Gastrocnemius medialis (tissue), 4 donors: ENCODE results near the gene ZNF814. TPM values are rescaled to one million over a fixed set of nuclear protein-coding genes. Genes with fewer than 3 reads are reported as not detected.

ENCODE experiments used
- ATAC-seq, 2 donors: fragments of 150-250 bp; one replicate each; pipeline ENCODE4 v1.9.1; 2016
- DNase-seq, 2 donors: peaks; one replicate each; pipeline ENCODE4 v3.0.0-alpha.2; 2019
- H3K27ac ChIP-seq, 4 donors: fragments of 200-600 bp; sonication (generic); 1 replicate in 1 of 4; 2 replicates in 3 of 4; pipeline ENCODE4 v1.5.1; 2016 to 2018; ENCODE audit warnings: mild to moderate bottlenecking in 2 of 4, moderate library complexity in 1 of 4
- H3K27me3 ChIP-seq, 3 donors: fragments of 200-600 bp; sonication (generic) in 2 of 3; 1 replicate in 1 of 3; 2 replicates in 2 of 3; pipeline versions ENCODE4 v1.5.1 to v1.6.0; 2016 to 2019; ENCODE audit warnings: mild to moderate bottlenecking in 1 of 3, moderate library complexity in 1 of 3
- H3K36me3 ChIP-seq, 2 donors: fragments of 200-600 bp; sonication (generic) in 1 of 2; one replicate each; pipeline ENCODE4 v1.5.1; 2017 to 2018
- H3K4me1 ChIP-seq, 2 donors: fragments of 200-600 bp; sonication (generic) in 1 of 2; one replicate each; pipeline ENCODE4 v1.5.1; 2016 to 2017; ENCODE audit warnings: mild to moderate bottlenecking in 2 of 2
- H3K4me3 ChIP-seq, 4 donors: fragments of 200-600 bp; sonication (generic) in 3 of 4; 1 replicate in 1 of 4; 2 replicates in 3 of 4; pipeline ENCODE4 v1.5.1; 2016 to 2019; ENCODE audit warnings: mild to moderate bottlenecking in 2 of 4
- H3K9me3 ChIP-seq, 3 donors: fragments of 200-600 bp; sonication (generic) in 2 of 3; 1 replicate in 1 of 3; 2 replicates in 2 of 3; pipeline ENCODE4 v1.5.1; 2016 to 2019
- CTCF ChIP-seq, 5 experiments: fragments of 450-650 bp in 3 of 5; fragments of 200-600 bp in 2 of 5; sonication (generic) in 2 of 5; IDR thresholded peaks in 4 of 5; conservative IDR thresholded peaks in 1 of 5; 1 replicate in 4 of 5; 2 replicates in 1 of 5; pipeline ENCODE4 v1.5.1; 2016 to 2019; ENCODE audit warnings: antibody characterized with exemption in 5 of 5, mild to moderate bottlenecking in 3 of 5, moderate library complexity in 3 of 5
- POLR2A ChIP-seq, 2 donors: fragments of 450-650 bp; IDR thresholded peaks; one replicate each; pipeline ENCODE4 v1.6.1; 2017; ENCODE audit warnings: antibody characterized with exemption in 2 of 2, mild to moderate bottlenecking in 2 of 2, moderate library complexity in 2 of 2
- in situ Hi-C, 4 donors: fragments of 200-750 bp; cut with MboI; loops; one replicate each; pipeline versions ENCODE4 v1.15.0 to v1.8.0; 2017; ENCODE audit warnings: low sequenced_read_pairs in 4 of 4
- intact Hi-C: fragments of 100-400 bp; cut with DNase I; formaldehyde crosslinking; loops from one replicate; pipeline ENCODE4 v1.15.1; 2023; ENCODE audit warnings: low total_unique reads
- total RNA-seq, 4 donors: library from RNA; depleted of rRNA; stranded (reverse); fragments of >200 nt; gene quantifications; one replicate each; pipeline versions ENCODE4 v1.1.0 to v1.2.3, GENCODE V29; 2016

The ZNF814 gene
- total RNA-seq, 4 donors from 2014 or later, result 3.3 to 18.0 (median 4.5) TPM

GRCh38 chr19:57819475-57820148 lies 69.2 kb downstream of the ZNF814 start:
- peak; percentile 85 to 91 for ATAC-seq
- peaks cover 0 to 7% of the 10 kb centered on the region in 2 donors for H3K36me3 ChIP-seq
- DNase-seq, result peak; percentile 71 to 81
- peak overlapping the region; percentile 66 to 98 (median 87) for H3K4me3 ChIP-seq
- H3K4me1 ChIP-seq, result peaks cover 12 to 32% of the 10 kb centered on the region in 2 donors
- intact Hi-C loops, result no loop called here
- in situ Hi-C loops, result no loop called here
- TF ChIP-seq POLR2A (IDR thresholded peaks at IDR 0.05), result peak; percentile 28 to 32
- no peak for TF ChIP-seq CTCF (IDR thresholded peaks at IDR 0.05 in 4 of 5, conservative IDR thresholded peaks at IDR 0.05 in 1 of 5)
- H3K27ac ChIP-seq, result peak overlapping the region; percentile 75 to 92 (median 78)
- no peaks in the 10 kb centered on the region for H3K9me3 ChIP-seq
- no peaks in the 10 kb centered on the region for H3K27me3 ChIP-seq

DNA sequence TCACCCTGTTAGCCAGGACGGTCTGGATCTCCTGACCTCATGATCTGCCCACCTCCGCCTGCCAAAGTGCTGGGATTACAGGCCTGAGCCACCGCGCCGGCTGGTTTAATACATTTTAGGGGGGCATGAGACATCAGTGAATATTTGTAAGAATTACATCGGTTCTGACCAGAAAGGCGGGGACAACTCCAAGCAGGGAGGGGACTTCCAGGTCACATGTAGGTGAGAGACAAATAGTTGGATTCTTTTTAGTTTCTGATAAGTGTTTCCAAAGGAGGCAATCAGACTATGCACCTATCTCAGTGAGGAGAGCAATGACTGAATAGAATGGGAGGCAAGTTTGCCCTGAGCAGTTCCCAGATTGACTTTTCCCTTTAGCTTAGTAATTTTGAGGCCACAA lies 70.5 kb downstream of the ZNF814 start:
- no peak overlapping the region for H3K4me3 ChIP-seq
- no peaks in the 10 kb centered on the region for H3K9me3 ChIP-seq
- DNase-seq (no peak), ATAC-seq (no peak)
- peaks cover 19 to 37% of the 10 kb centered on the region in 2 donors for H3K4me1 ChIP-seq
- TF ChIP-seq CTCF (IDR thresholded peaks at IDR 0.05 in 4 of 5, conservative IDR thresholded peaks at IDR 0.05 in 1 of 5), result no peak
- in situ Hi-C loops, result no loop called here
- H3K27ac ChIP-seq, result no peak overlapping the region
- intact Hi-C loops, result no loop called here
- H3K27me3 ChIP-seq, result no peaks in the 10 kb centered on the region
- no peaks in the 10 kb centered on the region for H3K36me3 ChIP-seq

GRCh38 chr19:57817976-57818375 lies 70.9 kb downstream of the ZNF814 start:
- no peak for TF ChIP-seq POLR2A (IDR thresholded peaks at IDR 0.05)
- no peak for TF ChIP-seq CTCF (IDR thresholded peaks at IDR 0.05 in 4 of 5, conservative IDR thresholded peaks at IDR 0.05 in 1 of 5)
- intact Hi-C loops, result no loop called here
- ATAC-seq (no peak), DNase-seq (no peak)
- peaks cover 21 to 35% of the 10 kb centered on the region in 2 donors for H3K4me1 ChIP-seq
- in situ Hi-C loops, result no loop called here
- H3K36me3 ChIP-seq, result no peaks in the 10 kb centered on the region
- H3K27me3 ChIP-seq, result no peaks in the 10 kb centered on the region
- no peak overlapping the region for H3K27ac ChIP-seq
- H3K4me3 ChIP-seq, result no peak overlapping the region
- no peaks in the 10 kb centered on the region for H3K9me3 ChIP-seq

GRCh38 chr19:57816652-57817051 lies 72.2 kb downstream of the ZNF814 start:
- in situ Hi-C loops, result no loop called here
- Histone ChIP-seq H3K36me3 (no peaks in the 10 kb centered on the region), H3K4me1 (peaks cover 28 to 34% of the 10 kb centered on the region in 2 donors), H3K27ac (no peak overlapping the region), H3K9me3 (no peaks in the 10 kb centered on the region), H3K4me3 (no peak overlapping the region), H3K27me3 (no peaks in the 10 kb centered on the region)
- intact Hi-C loops, result no loop called here
- DNase-seq (no peak), ATAC-seq (no peak)
- TF ChIP-seq POLR2A (IDR thresholded peaks at IDR 0.05), result no peak
- TF ChIP-seq CTCF (IDR thresholded peaks at IDR 0.05 in 4 of 5, conservative IDR thresholded peaks at IDR 0.05 in 1 of 5), result no peak
